ENCODE data around the gene TMOD2.

TMOD2 gene

DNA sequence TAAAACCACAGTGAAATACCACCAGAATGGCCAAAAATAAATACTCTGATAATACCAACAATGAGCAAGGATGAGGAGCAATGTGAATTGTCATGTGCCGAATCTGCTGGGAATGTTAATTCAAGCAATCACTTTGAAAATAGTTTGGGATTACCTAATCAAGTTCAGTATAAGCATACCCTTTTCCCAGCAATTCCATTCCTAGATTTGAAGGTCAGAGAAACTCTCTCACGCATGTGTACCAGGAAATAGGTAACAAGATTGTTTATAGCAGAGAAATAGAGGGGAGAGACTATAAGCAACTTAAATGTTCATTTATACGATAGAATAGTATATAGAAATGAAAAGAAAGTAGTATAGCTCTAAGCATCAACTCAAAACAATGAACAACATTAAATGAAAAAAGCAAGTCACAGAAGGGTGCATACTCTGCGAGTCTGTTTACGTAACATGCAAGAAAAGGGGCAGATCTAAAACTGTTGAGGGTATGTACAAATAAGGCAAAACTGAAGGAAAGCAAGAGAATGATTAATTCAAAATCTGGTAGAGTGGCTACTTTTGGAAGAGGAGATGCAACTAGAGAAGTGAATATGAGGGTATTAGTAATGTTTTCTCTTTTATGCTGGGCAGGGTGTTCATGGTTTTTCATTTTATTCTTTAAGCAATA is 105.5 kb downstream of the TMOD2 start:
- DNase-seq (ENCODE audit: low spot score) = no peak

DNA sequence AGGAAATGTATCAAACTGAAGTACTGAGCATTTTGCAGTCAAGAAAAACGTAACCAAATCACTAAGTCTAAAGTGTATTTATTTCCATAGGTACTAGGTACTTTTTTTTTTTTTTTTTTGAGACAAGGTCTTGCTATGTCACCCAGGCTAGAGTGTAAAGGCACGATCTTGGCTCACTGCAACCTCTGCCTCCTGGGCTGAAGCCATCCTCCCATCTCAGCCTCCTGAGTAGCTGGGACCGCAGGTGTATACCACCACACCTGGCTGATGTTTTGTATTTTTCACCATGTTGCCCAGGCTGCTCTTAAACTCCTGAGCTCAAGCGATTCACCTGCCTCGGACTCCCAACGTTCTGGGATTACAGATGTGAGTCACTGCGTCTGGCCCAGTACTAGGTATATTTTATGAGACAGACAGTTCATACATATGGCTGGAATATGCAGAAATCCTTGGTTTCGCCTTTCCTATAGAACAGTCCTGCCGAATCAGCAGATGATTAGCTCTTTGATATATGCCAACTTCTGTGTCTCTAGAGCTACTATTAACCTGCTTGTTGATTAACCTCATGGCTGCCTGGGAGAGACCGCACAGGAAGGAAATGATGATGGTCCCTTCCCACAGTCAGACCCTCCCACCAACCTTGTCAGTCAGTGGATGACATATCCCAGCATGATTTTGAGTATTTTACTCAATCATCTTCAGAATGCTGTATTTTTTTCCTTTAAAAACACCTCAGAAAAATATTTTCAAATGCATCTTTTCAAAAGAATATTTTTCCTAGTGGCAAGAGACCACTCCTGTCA is 110.4 kb downstream of the TMOD2 start:
- no peak for DNase-seq (ENCODE audit: low spot score)

DNA sequence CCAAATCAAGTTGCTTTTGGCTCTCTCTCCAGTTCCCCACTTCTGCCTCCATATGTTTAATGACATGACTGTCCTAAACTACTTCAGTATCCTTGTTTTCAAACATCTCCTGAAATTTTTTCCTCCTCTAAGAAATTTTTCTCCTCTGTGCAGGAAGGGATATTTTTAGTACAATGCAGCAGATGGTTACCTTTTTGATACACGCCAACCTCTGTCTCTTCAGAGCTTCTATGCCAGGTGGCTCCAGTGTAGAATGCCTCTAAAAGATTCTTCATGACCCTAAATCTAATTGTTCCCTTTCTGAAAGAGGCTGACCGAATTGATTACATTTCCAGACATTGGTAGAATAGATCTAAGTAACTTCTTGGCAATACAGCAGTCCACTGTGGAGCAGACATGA is 111.7 kb downstream of the TMOD2 start:
- DNase-seq (ENCODE audit: low spot score) = no peak

DNA sequence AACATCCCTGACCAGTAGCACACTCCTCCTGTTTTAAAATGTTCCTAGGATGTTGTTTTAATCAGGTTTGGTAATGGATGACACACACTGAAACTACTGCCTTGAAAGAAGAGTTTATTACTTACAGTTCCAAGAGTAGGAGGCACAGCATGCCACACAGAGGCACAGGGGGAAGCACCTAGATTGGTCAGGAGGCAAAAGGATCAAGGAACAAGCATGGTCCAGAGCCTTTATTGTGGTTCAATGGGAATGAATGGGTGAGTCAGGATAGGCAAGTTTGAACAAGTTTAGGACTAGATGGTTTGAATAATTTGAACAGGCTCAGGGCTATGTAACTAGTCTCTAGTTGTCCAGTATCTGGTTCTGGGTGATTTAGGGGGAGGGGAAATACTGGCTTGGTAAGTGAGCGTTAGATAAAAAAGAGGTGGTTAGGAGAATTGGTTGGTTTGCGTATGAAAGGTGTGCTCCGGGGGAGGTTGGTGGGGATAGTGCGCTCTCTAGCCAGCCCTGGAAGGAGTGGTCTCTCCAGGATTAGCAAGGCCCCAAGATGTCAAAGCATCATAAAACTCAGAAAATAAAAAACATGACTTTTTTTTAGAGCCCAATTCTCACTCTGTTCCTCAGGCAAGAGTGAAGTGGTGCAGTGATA is 113.1 kb downstream of the TMOD2 start:
- no peak for DNase-seq (ENCODE audit: low spot score)

DNA sequence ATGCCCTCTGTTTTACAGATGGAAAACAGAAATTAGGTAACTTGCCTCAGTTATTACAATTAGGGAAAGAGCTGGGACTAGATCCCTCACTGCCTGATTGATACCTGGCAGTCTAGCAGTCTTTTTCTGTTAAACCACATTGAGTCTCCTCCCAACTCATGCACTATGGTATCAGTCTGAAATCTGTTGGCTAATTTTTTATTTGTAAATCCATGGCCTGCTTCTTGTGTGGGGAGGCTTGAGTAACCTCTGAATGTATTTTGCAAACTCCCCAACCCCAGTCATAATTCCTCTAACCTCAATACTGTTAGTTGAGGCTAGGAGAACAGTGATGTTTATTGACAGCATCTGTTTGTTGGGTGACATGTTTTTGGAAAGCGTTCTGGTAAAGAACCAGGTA is 113.9 kb downstream of the TMOD2 start:
- DNase-seq (ENCODE audit: low spot score) = no peak
